ENCODE data around the gene EWSR1.
A peak's percentile ranks its signal among the peaks of the same experiment; 100 is the strongest.

EWSR1 gene

GRCh38 chr22:29306835-29307595 lies 38.9 kb downstream of the EWSR1 start:
- H3K27ac ChIP-seq (ENCODE audit: low read depth in 2 of 2, low read length in 2 of 2), result peak overlapping the region; percentile 55 to 65
- no peaks in the 10 kb centered on the region for H3K9me3 ChIP-seq (ENCODE audit: control insufficient read depth in 2 of 2, low read length in 2 of 2)
- H3K27me3 ChIP-seq (ENCODE audit: control insufficient read depth in 2 of 2, insufficient read depth in 2 of 2, low read length in 2 of 2), result no peaks in the 10 kb centered on the region
- peak overlapping the region; percentile 41 to 74 for H3K9ac ChIP-seq (ENCODE audit: low read depth in 1 of 2, low read length in 2 of 2)
- no peaks in the 10 kb centered on the region for H3K36me3 ChIP-seq (ENCODE audit: control insufficient read depth in 2 of 2, insufficient read depth in 2 of 2, low read length in 2 of 2)
- peak overlapping the region; percentile 77 to 79 for H3K4me3 ChIP-seq (ENCODE audit: low read length in 2 of 2)
- peaks cover 46 to 50% of the 10 kb centered on the region in 2 donors for H3K4me1 ChIP-seq (ENCODE audit: control insufficient read depth in 2 of 2, insufficient read depth in 2 of 2, low read length in 2 of 2)

GRCh38 chr22:29307596-29308147 lies 39.6 kb downstream of the EWSR1 start:
- H3K9ac ChIP-seq (ENCODE audit: low read depth in 1 of 2, low read length in 2 of 2), result peak overlapping the region; percentile 41 to 74
- no peaks in the 10 kb centered on the region for H3K27me3 ChIP-seq (ENCODE audit: control insufficient read depth in 2 of 2, insufficient read depth in 2 of 2, low read length in 2 of 2)
- no peaks in the 10 kb centered on the region for H3K9me3 ChIP-seq (ENCODE audit: control insufficient read depth in 2 of 2, low read length in 2 of 2)

GRCh38 chr22:29308148-29308790 lies 40.2 kb downstream of the EWSR1 start:
- Histone ChIP-seq H3K9ac (ENCODE audit: low read depth in 1 of 2, low read length in 2 of 2) (no peak overlapping the region), H3K27me3 (ENCODE audit: control insufficient read depth in 2 of 2, insufficient read depth in 2 of 2, low read length in 2 of 2) (peaks cover 0 to 2% of the 10 kb centered on the region in 2 donors), H3K4me3 (ENCODE audit: low read length in 2 of 2) (peak overlapping the region in 1 of 2 donors; percentile 77), H3K36me3 (ENCODE audit: control insufficient read depth in 2 of 2, insufficient read depth in 2 of 2, low read length in 2 of 2) (no peaks in the 10 kb centered on the region), H3K9me3 (ENCODE audit: control insufficient read depth in 2 of 2, low read length in 2 of 2) (no peaks in the 10 kb centered on the region), H3K27ac (ENCODE audit: low read depth in 2 of 2, low read length in 2 of 2) (peak overlapping the region; percentile 17 to 32), H3K4me1 (ENCODE audit: control insufficient read depth in 2 of 2, insufficient read depth in 2 of 2, low read length in 2 of 2) (peaks cover 49% of the 10 kb centered on the region in 2 donors)

More at GRCh38 chr22:29307596-29308147, 39.6 kb downstream of the EWSR1 start:
- peak overlapping the region; percentile 77 to 79 for H3K4me3 ChIP-seq (ENCODE audit: low read length in 2 of 2)
- H3K36me3 ChIP-seq (ENCODE audit: control insufficient read depth in 2 of 2, insufficient read depth in 2 of 2, low read length in 2 of 2), result no peaks in the 10 kb centered on the region
- H3K27ac ChIP-seq (ENCODE audit: low read depth in 2 of 2, low read length in 2 of 2), result peak overlapping the region; percentile 55 to 65
- peaks cover 46 to 47% of the 10 kb centered on the region in 2 donors for H3K4me1 ChIP-seq (ENCODE audit: control insufficient read depth in 2 of 2, insufficient read depth in 2 of 2, low read length in 2 of 2)

GRCh38 chr22:29308791-29309262 lies 40.8 kb downstream of the EWSR1 start:
- Histone ChIP-seq H3K4me3 (ENCODE audit: low read length in 2 of 2) (peak overlapping the region in 1 of 2 donors; percentile 19), H3K27me3 (ENCODE audit: control insufficient read depth in 2 of 2, insufficient read depth in 2 of 2, low read length in 2 of 2) (peaks cover 0 to 4% of the 10 kb centered on the region in 2 donors), H3K4me1 (ENCODE audit: control insufficient read depth in 2 of 2, insufficient read depth in 2 of 2, low read length in 2 of 2) (peaks cover 53 to 54% of the 10 kb centered on the region in 2 donors), H3K9ac (ENCODE audit: low read depth in 1 of 2, low read length in 2 of 2) (peak overlapping the region in 1 of 2 donors; percentile 46), H3K27ac (ENCODE audit: low read depth in 2 of 2, low read length in 2 of 2) (peak overlapping the region; percentile 32 to 34), H3K9me3 (ENCODE audit: control insufficient read depth in 2 of 2, low read length in 2 of 2) (no peaks in the 10 kb centered on the region), H3K36me3 (ENCODE audit: control insufficient read depth in 2 of 2, insufficient read depth in 2 of 2, low read length in 2 of 2) (no peaks in the 10 kb centered on the region)

GRCh38 chr22:29309332-29310064 lies 41.4 kb downstream of the EWSR1 start:
- no peaks in the 10 kb centered on the region for H3K36me3 ChIP-seq (ENCODE audit: control insufficient read depth in 2 of 2, insufficient read depth in 2 of 2, low read length in 2 of 2)
- peak overlapping the region in 1 of 2 donors; percentile 46 for H3K9ac ChIP-seq (ENCODE audit: low read depth in 1 of 2, low read length in 2 of 2)
- peaks cover 0 to 10% of the 10 kb centered on the region in 2 donors for H3K27me3 ChIP-seq (ENCODE audit: control insufficient read depth in 2 of 2, insufficient read depth in 2 of 2, low read length in 2 of 2)
- no peaks in the 10 kb centered on the region for H3K9me3 ChIP-seq (ENCODE audit: control insufficient read depth in 2 of 2, low read length in 2 of 2)
- peak overlapping the region; percentile 34 to 56 for H3K27ac ChIP-seq (ENCODE audit: low read depth in 2 of 2, low read length in 2 of 2)
- peaks cover 60% of the 10 kb centered on the region in 2 donors for H3K4me1 ChIP-seq (ENCODE audit: control insufficient read depth in 2 of 2, insufficient read depth in 2 of 2, low read length in 2 of 2)
- peak overlapping the region; percentile 20 to 34 for H3K4me3 ChIP-seq (ENCODE audit: low read length in 2 of 2)

- Histone ChIP-seq H3K27me3 (ENCODE audit: control insufficient read depth in 2 of 2, insufficient read depth in 2 of 2, low read length in 2 of 2) (peaks cover 2 to 14% of the 10 kb centered on the region in 2 donors), H3K9me3 (ENCODE audit: control insufficient read depth in 2 of 2, low read length in 2 of 2) (no peaks in the 10 kb centered on the region), H3K9ac (ENCODE audit: low read depth in 1 of 2, low read length in 2 of 2) (peak overlapping the region in 1 of 2 donors; percentile 46), H3K4me1 (ENCODE audit: control insufficient read depth in 2 of 2, insufficient read depth in 2 of 2, low read length in 2 of 2) (peaks cover 64 to 67% of the 10 kb centered on the region in 2 donors), H3K4me3 (ENCODE audit: low read length in 2 of 2) (no peak overlapping the region), H3K36me3 (ENCODE audit: control insufficient read depth in 2 of 2, insufficient read depth in 2 of 2, low read length in 2 of 2) (no peaks in the 10 kb centered on the region), H3K27ac (ENCODE audit: low read depth in 2 of 2, low read length in 2 of 2) (peak overlapping the region; percentile 34 to 74)
These were observed 42.2 kb downstream of the EWSR1 start for GRCh38 chr22:29310065-29310862.

GRCh38 chr22:29310863-29311339 lies 42.8 kb downstream of the EWSR1 start:
- Histone ChIP-seq H3K9ac (ENCODE audit: low read depth in 1 of 2, low read length in 2 of 2) (no peak overlapping the region), H3K4me3 (ENCODE audit: low read length in 2 of 2) (peak overlapping the region; percentile 40 to 41), H3K27ac (ENCODE audit: low read depth in 2 of 2, low read length in 2 of 2) (peak overlapping the region; percentile 34 to 74), H3K4me1 (ENCODE audit: control insufficient read depth in 2 of 2, insufficient read depth in 2 of 2, low read length in 2 of 2) (peaks cover 64 to 68% of the 10 kb centered on the region in 2 donors), H3K27me3 (ENCODE audit: control insufficient read depth in 2 of 2, insufficient read depth in 2 of 2, low read length in 2 of 2) (peaks cover 4 to 14% of the 10 kb centered on the region in 2 donors), H3K36me3 (ENCODE audit: control insufficient read depth in 2 of 2, insufficient read depth in 2 of 2, low read length in 2 of 2) (no peaks in the 10 kb centered on the region), H3K9me3 (ENCODE audit: control insufficient read depth in 2 of 2, low read length in 2 of 2) (no peaks in the 10 kb centered on the region)

- Histone ChIP-seq H3K4me1 (ENCODE audit: control insufficient read depth in 2 of 2, insufficient read depth in 2 of 2, low read length in 2 of 2) (peaks cover 62 to 65% of the 10 kb centered on the region in 2 donors), H3K36me3 (ENCODE audit: control insufficient read depth in 2 of 2, insufficient read depth in 2 of 2, low read length in 2 of 2) (no peaks in the 10 kb centered on the region), H3K9ac (ENCODE audit: low read depth in 1 of 2, low read length in 2 of 2) (no peak overlapping the region), H3K27ac (ENCODE audit: low read depth in 2 of 2, low read length in 2 of 2) (peak overlapping the region; percentile 16 to 27), H3K4me3 (ENCODE audit: low read length in 2 of 2) (peak overlapping the region; percentile 40 to 41), H3K27me3 (ENCODE audit: control insufficient read depth in 2 of 2, insufficient read depth in 2 of 2, low read length in 2 of 2) (peaks cover 10 to 20% of the 10 kb centered on the region in 2 donors), H3K9me3 (ENCODE audit: control insufficient read depth in 2 of 2, low read length in 2 of 2) (no peaks in the 10 kb centered on the region)
These were observed 43.6 kb downstream of the EWSR1 start for GRCh38 chr22:29311464-29312217.

Measured in mucosa of rectum (tissue), 2 donors.